Superior temporal gyrus (tissue), 1 donor: ENCODE data around the gene VSTM5.
"Not testable (repeated sequence)": the region's sequence is repeated elsewhere in the genome, so short reads cannot be mapped to it uniquely, and the experiment has no call there.

Source experiments
- DNase-seq: peaks from one replicate; pipeline ENCODE4 v3.0.0-alpha.2; 2016; ENCODE audit errors: extremely low spot score

Gene VSTM5

DNA sequence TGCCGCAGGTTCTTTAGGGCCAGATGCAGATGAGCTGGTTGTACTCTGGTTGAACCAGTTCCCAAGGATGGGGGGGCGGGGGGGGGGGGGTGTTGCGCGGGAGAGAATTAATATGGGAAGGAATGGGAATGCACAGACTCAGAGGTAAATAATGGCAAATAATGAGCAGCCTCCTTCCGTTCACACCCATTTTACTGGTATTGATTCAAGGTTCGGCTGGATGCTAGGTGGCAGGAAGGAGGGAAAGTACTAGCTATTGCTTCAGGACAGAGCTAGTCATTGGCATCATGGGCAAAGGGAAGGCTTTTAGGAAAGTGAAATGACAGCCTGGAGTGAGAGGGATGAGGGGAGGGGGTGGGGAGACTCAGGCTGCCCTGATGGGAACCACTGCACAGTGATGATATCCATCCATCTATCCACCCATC is at the start of gene VSTM5:
Gene VSTM5, minus strand, starts transcription at position 25 of the 425 bp plus-strand sequence. CDS start 116 bp downstream, outside the sequence.
- no peak for DNase-seq

- peak; percentile 83 for DNase-seq
Measured at GRCh38 chr11:93895106-93895862, 44.9 kb upstream of the VSTM5 start.

DNA sequence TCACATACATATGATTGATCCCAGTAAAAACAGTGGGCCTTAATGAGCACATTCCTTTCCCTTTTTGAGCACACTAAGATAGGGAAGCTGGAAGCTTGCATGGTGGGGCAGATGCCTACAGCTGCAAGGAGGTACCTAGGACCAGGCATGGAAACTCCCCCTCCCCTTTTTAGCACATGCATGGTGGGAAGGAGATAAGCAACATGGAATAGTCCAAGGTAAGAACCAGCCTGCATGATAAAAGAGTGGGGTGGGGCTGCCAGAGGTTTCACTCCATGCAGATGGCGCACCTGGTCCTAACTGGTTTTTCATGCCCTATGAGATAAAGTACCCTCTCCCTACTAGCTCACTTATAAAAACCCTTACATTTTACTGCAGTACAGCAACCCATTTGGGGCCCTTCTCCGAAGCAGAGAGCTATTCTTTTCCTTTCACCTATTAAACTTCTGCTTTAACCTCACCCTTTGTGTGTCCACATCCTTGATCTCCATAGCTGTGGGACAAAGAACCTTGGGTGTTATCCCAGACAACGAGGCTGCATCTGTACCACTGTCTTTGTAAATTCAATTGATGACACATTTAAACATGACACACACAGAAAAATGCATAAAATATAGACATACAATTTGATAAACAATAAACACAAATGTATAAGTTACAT is 40.1 kb upstream of the VSTM5 start:
- no peak for DNase-seq

GRCh38 chr11:93887111-93887510 is 36.7 kb upstream of the VSTM5 start:
- no peak for DNase-seq

DNA sequence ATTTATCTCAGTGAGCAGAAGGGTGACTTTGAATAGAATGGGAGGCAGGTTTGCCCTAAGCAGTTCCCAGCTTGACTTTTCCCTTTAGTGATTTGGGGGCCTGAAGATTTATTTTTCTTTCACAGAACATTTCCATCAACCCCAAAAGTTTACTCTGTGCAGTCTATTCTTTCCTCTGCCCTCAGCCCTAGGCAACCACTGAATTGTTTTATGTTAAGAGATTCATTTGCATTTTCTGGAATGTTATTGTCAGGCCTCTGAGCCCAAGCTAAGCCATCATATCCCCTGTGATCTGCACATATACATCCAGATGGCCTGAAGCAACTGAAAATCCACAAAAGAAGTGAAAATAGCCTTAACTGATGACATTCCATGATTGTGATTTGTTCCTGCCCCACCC is 28.7 kb upstream of the VSTM5 start:
- not testable (repeated sequence) for DNase-seq

- DNase-seq = no peak
Measured at GRCh38 chr11:93875637-93876036, 25.2 kb upstream of the VSTM5 start.

DNA sequence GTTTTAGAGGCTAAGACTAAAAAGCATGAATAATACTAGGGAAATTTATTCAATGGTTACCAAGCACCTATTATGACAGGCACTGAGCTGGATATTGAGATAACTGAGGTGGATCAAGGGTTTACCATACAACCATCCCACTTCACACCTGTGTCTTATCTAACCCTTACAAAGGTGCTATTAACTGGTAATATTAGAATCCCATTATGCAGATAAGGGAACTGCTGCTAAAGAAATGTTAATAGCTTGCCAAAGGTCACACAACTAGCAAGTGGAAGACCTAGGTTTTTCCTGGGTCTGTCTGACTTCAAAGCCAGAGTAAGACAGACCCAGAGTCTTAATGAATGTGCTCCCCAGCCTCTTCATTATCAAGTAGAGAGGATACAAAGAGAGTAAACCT is 21.1 kb upstream of the VSTM5 start:
- DNase-seq = no peak

GRCh38 chr11:93870616-93871015 is 20.2 kb upstream of the VSTM5 start:
- DNase-seq = no peak

DNA sequence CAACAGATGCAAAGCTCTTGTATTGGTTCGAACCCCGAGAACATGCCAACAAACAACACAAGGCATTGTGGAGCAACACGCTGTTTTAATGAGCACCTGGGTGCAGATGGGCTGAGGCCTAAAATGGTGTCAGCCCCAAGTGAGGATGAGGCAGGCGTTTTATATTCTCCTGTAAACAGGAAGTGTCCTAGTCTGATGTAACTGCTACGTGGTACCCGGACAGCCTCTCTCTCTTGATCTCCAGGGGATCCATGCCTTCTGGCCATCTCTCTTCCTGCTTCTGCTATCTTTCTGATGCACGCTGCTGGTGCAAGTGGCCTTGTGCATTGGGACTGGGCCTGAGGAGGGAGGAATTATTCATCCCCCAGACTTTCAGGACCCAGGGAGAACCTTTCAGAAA is 19.4 kb upstream of the VSTM5 start:
- DNase-seq = no peak

DNA sequence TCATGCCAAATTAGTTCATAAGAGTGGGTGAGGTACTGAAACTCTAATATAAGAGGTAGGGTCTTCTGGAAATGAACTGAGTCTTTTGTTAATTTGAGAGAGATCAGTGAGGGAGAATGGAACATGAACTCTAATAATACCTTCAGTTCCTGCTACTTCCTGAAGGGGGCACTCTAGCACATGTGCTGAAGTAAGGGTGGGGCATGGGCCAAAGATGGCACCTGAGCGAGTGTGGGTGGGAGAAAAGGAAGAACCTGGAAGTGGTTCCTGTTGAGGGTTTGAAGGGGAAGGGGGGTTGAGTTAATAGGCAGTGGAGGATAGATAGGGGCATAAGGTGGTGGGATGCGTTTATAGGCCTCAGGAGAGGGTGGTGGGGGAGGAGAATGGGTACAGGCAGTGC is 18.0 kb upstream of the VSTM5 start:
- not testable (repeated sequence) for DNase-seq

GRCh38 chr11:93861808-93862207 is 11.4 kb upstream of the VSTM5 start:
- no peak for DNase-seq

DNA sequence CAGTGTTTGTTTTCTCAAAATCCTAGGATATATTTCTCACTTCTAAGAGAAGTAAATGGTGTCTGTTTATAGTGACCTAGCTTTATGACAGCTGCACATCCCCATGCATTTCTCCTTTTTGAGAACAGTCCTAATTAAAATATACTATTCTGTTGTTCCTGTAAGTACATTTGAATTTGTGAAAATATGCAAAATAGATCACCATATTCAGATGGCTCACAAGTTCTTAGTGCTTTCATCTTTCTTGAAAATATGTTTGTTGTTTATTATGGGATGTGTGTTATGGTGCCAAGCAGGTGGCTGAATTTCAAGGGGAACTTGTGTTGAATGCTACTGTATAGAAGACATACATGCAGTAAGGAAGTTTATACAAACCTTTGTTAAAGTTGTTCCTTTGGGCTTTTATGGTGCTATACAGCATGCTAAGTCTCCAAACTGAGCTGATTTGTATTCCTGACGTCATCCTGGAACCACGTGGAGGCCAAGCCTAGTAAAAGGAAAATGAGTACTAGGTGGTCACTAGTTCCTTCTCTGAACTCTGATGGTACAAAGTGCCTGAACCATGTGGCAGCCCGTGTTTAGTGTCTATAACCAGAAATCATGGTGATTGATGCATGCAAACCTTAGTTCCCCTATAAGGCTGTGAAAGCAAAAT is 7.8 kb upstream of the VSTM5 start:
- DNase-seq = peak; percentile 15

GRCh38 chr11:93857413-93858120 is 7.1 kb upstream of the VSTM5 start:
- DNase-seq = peak; percentile 60

GRCh38 chr11:93852242-93852641 is 1.8 kb upstream of the VSTM5 start:
- DNase-seq = no peak

GRCh38 chr11:93849751-93850593 is 446 bp downstream of the VSTM5 start:
- no peak for DNase-seq

DNA sequence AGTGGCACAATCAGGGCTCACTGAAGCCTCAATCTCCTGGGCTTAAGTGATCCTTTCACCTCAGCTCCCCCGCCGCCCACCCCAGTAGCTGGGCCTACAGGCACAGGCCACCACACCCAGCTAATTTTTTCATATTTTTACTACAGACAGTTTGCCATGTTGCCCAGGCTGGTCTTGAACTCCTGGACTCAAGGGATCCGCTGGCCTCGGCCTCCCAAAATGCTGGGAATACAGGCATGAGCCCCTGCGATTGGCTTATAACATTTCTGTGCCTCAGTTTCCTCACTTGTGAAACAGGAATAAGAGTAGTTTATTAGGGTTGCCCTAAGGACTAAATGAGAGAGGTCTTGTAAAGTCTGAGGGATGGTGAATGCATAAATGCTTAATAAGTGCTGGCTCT is 1.2 kb downstream of the VSTM5 start:
- no peak for DNase-seq

GRCh38 chr11:93846411-93846810 is 4.0 kb downstream of the VSTM5 start:
- DNase-seq = no peak

GRCh38 chr11:93845181-93846092 is 5.0 kb downstream of the VSTM5 start:
- no peak for DNase-seq

GRCh38 chr11:93844568-93844967 is 5.8 kb downstream of the VSTM5 start:
- DNase-seq = no peak

DNA sequence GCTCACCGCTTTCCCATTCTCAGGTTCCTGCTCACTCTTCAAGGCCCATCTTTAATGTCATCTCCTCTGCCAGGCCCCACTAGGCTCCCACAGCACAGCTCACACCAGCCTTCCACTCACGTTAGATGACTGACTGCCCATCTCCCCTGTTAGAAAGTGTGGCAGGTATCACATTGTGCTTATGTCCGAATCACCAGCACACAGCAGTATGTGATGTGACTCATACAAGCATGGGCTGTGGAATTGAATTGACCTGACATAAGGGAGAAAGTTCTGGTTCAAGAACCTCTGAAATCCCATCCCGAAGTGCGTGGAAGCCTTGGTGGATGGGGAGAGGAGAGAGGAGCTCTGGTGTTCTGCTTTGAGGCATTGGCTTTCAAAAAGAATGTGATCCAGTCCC is 6.5 kb downstream of the VSTM5 start:
- no peak for DNase-seq
